HCT116 (cell line): Measurements from ENCODE around the gene SLC35G2. TPM values are rescaled to one million over a fixed set of nuclear protein-coding genes. Genes with fewer than 3 reads are reported as not detected.

Experiments
- ATAC-seq: fragments of 200-7000 bp; cut with Tn5 transposase; 2 replicates; pipeline ENCODE4 v1.9.1; 2020; ENCODE audit warnings: mild to moderate bottlenecking, moderate library complexity
- BruUV-seq: library from RNA; stranded (reverse); fragments of 400-500 nt; replicated peaks from 2 replicates; lab custom pipeline; 2021; lab: Mats Ljungman, UMichigan
- CTCF ChIA-PET: fragments of 300-600 bp; sonication (Branson Sonifier 250); formaldehyde crosslinking; loops from one replicate; lab custom pipeline; 2021; ENCODE audit warnings: antibody characterized with exemption; lab: Charles Lee
- POLR2A ChIA-PET: fragments of 300-600, 350-600 bp; sonication (Branson Sonifier 250); formaldehyde crosslinking; loops from one replicate; lab custom pipeline; 2021; ENCODE audit warnings: antibody characterized with exemption; lab: Charles Lee
- RAD21 ChIA-PET, 2 experiments: fragments of 300-600 bp; sonication (Branson Sonifier 250); formaldehyde crosslinking; loops; one replicate each; lab custom pipeline; 2023; ENCODE audit warnings: low total read pairs in 2 of 2; ENCODE audit not compliant: uncharacterized antibody in 2 of 2, unreplicated experiment in 2 of 2, low non-redundant PET in 1 of 2; lab: Charles Lee
- DNase-seq: peaks from one replicate; pipeline ENCODE4 v3.0.0-alpha.2; 2010; ENCODE audit warnings: low read depth, low spot score
- H2AFZ ChIP-seq: fragments of 200-600 bp; shearing (Covaris generic), sonication (generic); 2 replicates; pipeline ENCODE4 v1.6.1; 2017; ENCODE audit warnings: low read depth, mixed run types, mixed read lengths, antibody characterized with exemption, low read length; ENCODE audit not compliant: poor library complexity, severe bottlenecking
- H3K27ac ChIP-seq: 2 replicates; pipeline ENCODE4 v1.5.1; 2012; ENCODE audit warnings: low read depth, low read length
- H3K27me3 ChIP-seq: fragments of 200-600 bp; sonication (generic); 2 replicates; pipeline ENCODE4 v1.6.1; 2016; ENCODE audit warnings: mixed run types, low read length, mixed read lengths; ENCODE audit not compliant: insufficient read depth
- H3K36me3 ChIP-seq, 2 experiments: fragments of 200-500 bp in 1 of 2; fragments of 200-600 bp in 1 of 2; sonication (Bioruptor generic) in 1 of 2; sonication (generic) in 1 of 2; 2 replicates each; pipeline versions ENCODE4 v1.5.1 to v1.6.1; 2014 to 2016; ENCODE audit warnings: low read length in 2 of 2, inconsistent platforms in 1 of 2, mixed read lengths in 1 of 2, mixed run types in 1 of 2; ENCODE audit not compliant: insufficient read depth in 2 of 2, control insufficient read depth in 1 of 2
- H3K4me1 ChIP-seq, 2 experiments: fragments of 200-600 bp in 1 of 2; sonication (generic) in 1 of 2; 2 replicates each; pipeline versions ENCODE4 v1.5.1 to v1.6.1; 2012 to 2017; ENCODE audit warnings: low read length in 2 of 2, inconsistent platforms in 1 of 2, mild to moderate bottlenecking in 1 of 2, mixed read lengths in 1 of 2, mixed run types in 1 of 2, moderate library complexity in 1 of 2; ENCODE audit not compliant: insufficient read depth in 2 of 2, control insufficient read depth in 1 of 2
- H3K4me2 ChIP-seq: fragments of 200-600 bp; sonication (generic); 2 replicates; pipeline ENCODE4 v1.6.1; 2017; ENCODE audit warnings: mixed run types, low read length, mixed read lengths
- H3K4me3 ChIP-seq, 2 experiments: fragments of 200-600 bp in 1 of 2; sonication (generic) in 1 of 2; replicated peaks in 1 of 2; 2 replicates each; pipeline ENCODE4 v1.5.1; 2011 to 2016; ENCODE audit warnings: low read length in 2 of 2, control low read depth in 1 of 2, low read depth in 1 of 2, mild to moderate bottlenecking in 1 of 2, mixed read lengths in 1 of 2, mixed run types in 1 of 2
- H3K79me2 ChIP-seq: fragments of 200-600 bp; sonication (generic); 2 replicates; pipeline ENCODE4 v1.6.1; 2017; ENCODE audit warnings: mild to moderate bottlenecking, mixed run types, low read length, moderate library complexity, mixed read lengths; ENCODE audit not compliant: insufficient read depth
- H3K9ac ChIP-seq: fragments of 200-600 bp; sonication (generic); 2 replicates; pipeline ENCODE4 v1.6.1; 2016; ENCODE audit warnings: low read length, mixed read lengths
- H3K9me2 ChIP-seq: fragments of 200-600 bp; sonication (generic), shearing (Covaris generic); 2 replicates; pipeline ENCODE4 v1.6.1; 2017; ENCODE audit warnings: mixed run types, mild to moderate bottlenecking, moderate library complexity; ENCODE audit not compliant: insufficient read depth
- H3K9me3 ChIP-seq, 2 experiments: fragments of 200-500 bp in 1 of 2; fragments of 200-600 bp in 1 of 2; sonication (Bioruptor generic) in 1 of 2; sonication (generic) in 1 of 2; 2 replicates each; pipeline ENCODE4 v1.6.1; 2014 to 2017; ENCODE audit warnings: low read length in 2 of 2, mixed read lengths in 2 of 2, inconsistent platforms in 1 of 2, low read depth in 1 of 2, mild to moderate bottlenecking in 1 of 2, mixed run types in 1 of 2, moderate library complexity in 1 of 2; ENCODE audit not compliant: control insufficient read depth in 1 of 2, insufficient read depth in 1 of 2
- H4K20me1 ChIP-seq: fragments of 200-600 bp; sonication (generic), shearing (Covaris generic); 2 replicates; pipeline ENCODE4 v1.6.1; 2017; ENCODE audit warnings: mixed run types, mild to moderate bottlenecking, moderate library complexity; ENCODE audit not compliant: insufficient read depth
- EGR1 ChIP-seq: IDR thresholded peaks from 2 replicates; pipeline ENCODE4 v1.6.1; 2012; ENCODE audit warnings: low read depth
- ELF1 ChIP-seq: IDR thresholded peaks from 2 replicates; pipeline ENCODE4 v1.6.1; 2012; ENCODE audit warnings: low read depth, borderline replicate concordance
- EZH2 ChIP-seq: fragments of 200-600 bp; sonication (generic); IDR thresholded peaks from 2 replicates; pipeline ENCODE4 v1.6.1; 2017; ENCODE audit warnings: antibody characterized with exemption, mixed run types
- EZH2phosphoT487 ChIP-seq: fragments of 200-600 bp; IDR thresholded peaks from 2 replicates; pipeline ENCODE4 v1.6.1; 2018; ENCODE audit warnings: antibody characterized with exemption, borderline replicate concordance
- FOSL1 ChIP-seq: IDR thresholded peaks from 2 replicates; pipeline ENCODE4 v1.6.1; 2012; ENCODE audit warnings: low read depth
- POLR2AphosphoS5 ChIP-seq: IDR thresholded peaks from 2 replicates; pipeline ENCODE4 v1.6.1; 2011; ENCODE audit warnings: mild to moderate bottlenecking, low read depth, low read length, moderate library complexity
- RAD21 ChIP-seq: IDR thresholded peaks from 2 replicates; pipeline ENCODE4 v1.6.1; 2012; ENCODE audit warnings: low read depth, mild to moderate bottlenecking
- SIN3A ChIP-seq: IDR thresholded peaks from 2 replicates; pipeline ENCODE4 v1.6.1; 2012; ENCODE audit warnings: low read depth
- SP1 ChIP-seq: IDR thresholded peaks from 2 replicates; pipeline ENCODE4 v1.6.1; 2012; ENCODE audit warnings: low read depth
- TCF7L2 ChIP-seq: IDR thresholded peaks from 2 replicates; pipeline ENCODE4 v1.7.0; 2011; ENCODE audit warnings: borderline replicate concordance, inconsistent platforms; ENCODE audit not compliant: insufficient read depth, insufficient read length; ENCODE audit errors: extremely low read depth
- ZBTB33 ChIP-seq: IDR thresholded peaks from 2 replicates; pipeline ENCODE4 v1.6.1; 2011; ENCODE audit warnings: mild to moderate bottlenecking, low read length, moderate library complexity; ENCODE audit not compliant: insufficient replicate concordance; ENCODE audit errors: extremely low read depth
- intact Hi-C: fragments of 100-400 bp; cut with micrococcal nuclease; formaldehyde crosslinking; loops from 2 replicates; pipeline ENCODE4 v1.10.0; 2022
- total RNA-seq: library from RNA; stranded (reverse); gene quantifications from one replicate; pipeline ENCODE4 v1.2.1, GENCODE V29; 2021; ENCODE audit not compliant: unreplicated experiment
- TF ChIP-seq, protein P1 (sequence below): IDR thresholded peaks from 2 replicates; pipeline ENCODE4 v1.6.1; 2012
- TF ChIP-seq, protein P2 (sequence below): IDR thresholded peaks from 2 replicates; pipeline ENCODE4 v1.6.1; 2012; ENCODE audit warnings: low read depth

SLC35G2 gene
- total RNA-seq, 1 experiment from 2014 or later: 3.3 TPM

- intact Hi-C loops: no loop called here
- ChIA-PET POLR2A (no interaction called here), CTCF (no interaction called here), RAD21 (no interaction called here)
- no peak for ATAC-seq
- no peaks in the 10 kb centered on the region for H3K9me2 ChIP-seq
- no peaks in the 10 kb centered on the region for H3K4me1 ChIP-seq
- H3K27ac ChIP-seq: no peak overlapping the region
- TF ChIP-seq EZH2 (no peak), POLR2AphosphoS5 (no peak), EGR1 (no peak), TCF7L2 (no peak), SP1 (no peak), EZH2phosphoT487 (no peak), ZBTB33 (no peak), SIN3A (no peak), ELF1 (no peak), FOSL1 (no peak), RAD21 (no peak)
- TF ChIP-seq, protein P1, sequence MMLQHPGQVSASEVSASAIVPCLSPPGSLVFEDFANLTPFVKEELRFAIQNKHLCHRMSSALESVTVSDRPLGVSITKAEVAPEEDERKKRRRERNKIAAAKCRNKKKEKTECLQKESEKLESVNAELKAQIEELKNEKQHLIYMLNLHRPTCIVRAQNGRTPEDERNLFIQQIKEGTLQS: no peak
- TF ChIP-seq, protein P2, sequence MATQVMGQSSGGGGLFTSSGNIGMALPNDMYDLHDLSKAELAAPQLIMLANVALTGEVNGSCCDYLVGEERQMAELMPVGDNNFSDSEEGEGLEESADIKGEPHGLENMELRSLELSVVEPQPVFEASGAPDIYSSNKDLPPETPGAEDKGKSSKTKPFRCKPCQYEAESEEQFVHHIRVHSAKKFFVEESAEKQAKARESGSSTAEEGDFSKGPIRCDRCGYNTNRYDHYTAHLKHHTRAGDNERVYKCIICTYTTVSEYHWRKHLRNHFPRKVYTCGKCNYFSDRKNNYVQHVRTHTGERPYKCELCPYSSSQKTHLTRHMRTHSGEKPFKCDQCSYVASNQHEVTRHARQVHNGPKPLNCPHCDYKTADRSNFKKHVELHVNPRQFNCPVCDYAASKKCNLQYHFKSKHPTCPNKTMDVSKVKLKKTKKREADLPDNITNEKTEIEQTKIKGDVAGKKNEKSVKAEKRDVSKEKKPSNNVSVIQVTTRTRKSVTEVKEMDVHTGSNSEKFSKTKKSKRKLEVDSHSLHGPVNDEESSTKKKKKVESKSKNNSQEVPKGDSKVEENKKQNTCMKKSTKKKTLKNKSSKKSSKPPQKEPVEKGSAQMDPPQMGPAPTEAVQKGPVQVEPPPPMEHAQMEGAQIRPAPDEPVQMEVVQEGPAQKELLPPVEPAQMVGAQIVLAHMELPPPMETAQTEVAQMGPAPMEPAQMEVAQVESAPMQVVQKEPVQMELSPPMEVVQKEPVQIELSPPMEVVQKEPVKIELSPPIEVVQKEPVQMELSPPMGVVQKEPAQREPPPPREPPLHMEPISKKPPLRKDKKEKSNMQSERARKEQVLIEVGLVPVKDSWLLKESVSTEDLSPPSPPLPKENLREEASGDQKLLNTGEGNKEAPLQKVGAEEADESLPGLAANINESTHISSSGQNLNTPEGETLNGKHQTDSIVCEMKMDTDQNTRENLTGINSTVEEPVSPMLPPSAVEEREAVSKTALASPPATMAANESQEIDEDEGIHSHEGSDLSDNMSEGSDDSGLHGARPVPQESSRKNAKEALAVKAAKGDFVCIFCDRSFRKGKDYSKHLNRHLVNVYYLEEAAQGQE: no peak
- H3K9me3 ChIP-seq: no peaks in the 10 kb centered on the region
- no peak overlapping the region for H2AFZ ChIP-seq
- peaks cover 7% of the 10 kb centered on the region; the same call in 1 of the 2 replicates for H4K20me1 ChIP-seq
- no peaks in the 10 kb centered on the region for H3K36me3 ChIP-seq
- H3K4me2 ChIP-seq: no peak overlapping the region
- DNase-seq: no peak
- peaks cover 84% of the 10 kb centered on the region for H3K79me2 ChIP-seq
- BruUV-seq: no TSS peak
- no peak overlapping the region for H3K4me3 ChIP-seq
- no peaks in the 10 kb centered on the region for H3K27me3 ChIP-seq
- H3K9ac ChIP-seq: no peak overlapping the region
Measured at GRCh38 chr3:136885357-136886213, 66.7 kb downstream of the SLC35G2 start.
